Endothelial cell of umbilical vein (primary cell): ENCODE results near the gene CCDC91.

Experiments
- EZH2 ChIP-seq: IDR thresholded peaks from 2 replicates; pipeline ENCODE4 v1.6.1; 2012; ENCODE audit warnings: borderline replicate concordance, low read depth, mild to moderate bottlenecking, moderate library complexity, low read length, inconsistent platforms; ENCODE audit not compliant: severe bottlenecking
- FOS ChIP-seq: IDR thresholded peaks from 2 replicates; pipeline ENCODE4 v1.6.1; 2011; ENCODE audit warnings: mild to moderate bottlenecking, low read length, moderate library complexity, borderline replicate concordance; ENCODE audit not compliant: insufficient read depth
- MYC ChIP-seq: IDR thresholded peaks from one replicate; pipeline ENCODE4 v1.6.1; 2011; ENCODE audit warnings: mild to moderate bottlenecking, low read depth, low read length
- TF ChIP-seq, protein P1 (sequence below), 2 donors: IDR thresholded peaks; 1 replicate in 1 of 2; 2 replicates in 1 of 2; pipeline ENCODE4 v1.5.1; 2011; ENCODE audit warnings: low read length in 2 of 2, mild to moderate bottlenecking in 2 of 2, moderate library complexity in 2 of 2, control low read depth in 1 of 2, inconsistent platforms in 1 of 2, low read depth in 1 of 2; ENCODE audit not compliant: insufficient read depth in 1 of 2; ENCODE audit errors: extremely low read depth in 1 of 2

DNA sequence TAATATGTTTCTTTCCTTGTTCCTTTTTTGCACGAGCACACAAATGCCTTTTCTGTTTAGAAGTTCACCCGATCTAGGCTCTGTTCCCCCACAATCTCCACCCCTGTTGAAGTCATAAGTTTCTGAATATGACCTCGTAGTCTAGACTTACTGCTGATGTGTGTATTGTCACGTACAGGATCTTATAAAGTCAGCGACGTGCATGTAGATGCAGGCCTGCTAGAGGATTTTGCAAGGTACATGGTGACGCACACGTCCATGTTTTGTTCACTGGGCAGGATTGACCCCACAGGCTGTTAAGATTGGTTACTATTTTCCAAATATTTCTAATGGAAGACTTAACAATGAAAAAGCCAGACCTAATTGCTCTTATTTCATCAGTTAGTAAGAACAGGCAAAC lies 46.2 kb upstream of the CCDC91 start:
- TF ChIP-seq MYC (no peak), FOS (no peak), EZH2 (no peak)
- TF ChIP-seq, protein P1, sequence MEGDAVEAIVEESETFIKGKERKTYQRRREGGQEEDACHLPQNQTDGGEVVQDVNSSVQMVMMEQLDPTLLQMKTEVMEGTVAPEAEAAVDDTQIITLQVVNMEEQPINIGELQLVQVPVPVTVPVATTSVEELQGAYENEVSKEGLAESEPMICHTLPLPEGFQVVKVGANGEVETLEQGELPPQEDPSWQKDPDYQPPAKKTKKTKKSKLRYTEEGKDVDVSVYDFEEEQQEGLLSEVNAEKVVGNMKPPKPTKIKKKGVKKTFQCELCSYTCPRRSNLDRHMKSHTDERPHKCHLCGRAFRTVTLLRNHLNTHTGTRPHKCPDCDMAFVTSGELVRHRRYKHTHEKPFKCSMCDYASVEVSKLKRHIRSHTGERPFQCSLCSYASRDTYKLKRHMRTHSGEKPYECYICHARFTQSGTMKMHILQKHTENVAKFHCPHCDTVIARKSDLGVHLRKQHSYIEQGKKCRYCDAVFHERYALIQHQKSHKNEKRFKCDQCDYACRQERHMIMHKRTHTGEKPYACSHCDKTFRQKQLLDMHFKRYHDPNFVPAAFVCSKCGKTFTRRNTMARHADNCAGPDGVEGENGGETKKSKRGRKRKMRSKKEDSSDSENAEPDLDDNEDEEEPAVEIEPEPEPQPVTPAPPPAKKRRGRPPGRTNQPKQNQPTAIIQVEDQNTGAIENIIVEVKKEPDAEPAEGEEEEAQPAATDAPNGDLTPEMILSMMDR (IDR thresholded peaks at IDR 0.05; ENCODE audit: extremely low read depth in 1 of 2, insufficient read depth in 1 of 2, low read depth in 1 of 2, low read length in 2 of 2) = no peak
